OCI-LY3 (cell line): Measurements from ENCODE around the gene IGF2BP3.

Experiments
- H2AFZ ChIP-seq: fragments of 200-600, 300-600 bp; shearing (Covaris generic); 2 replicates; pipeline ENCODE4 v1.6.0; 2014; ENCODE audit warnings: antibody characterized with exemption, low read depth, low read length
- H3K27ac ChIP-seq: fragments of 200-600, 300-600 bp; sonication (generic); 2 replicates; pipeline ENCODE4 v1.5.1; 2014; ENCODE audit warnings: mild to moderate bottlenecking, low read length, moderate library complexity, mixed read lengths
- H3K27me3 ChIP-seq: fragments of 200-600, 300-600 bp; sonication (generic); 2 replicates; pipeline ENCODE4 v1.6.1; 2014; ENCODE audit warnings: low read depth, low read length, mixed read lengths
- H3K36me3 ChIP-seq: fragments of 200-600, 300-600 bp; sonication (generic); replicated peaks from 2 replicates; pipeline ENCODE3; 2014; ENCODE audit warnings: low read depth, low read length, mixed read lengths
- H3K4me1 ChIP-seq: fragments of 300-600, 200-600 bp; sonication (generic); 2 replicates; pipeline ENCODE4 v1.6.1; 2014; ENCODE audit warnings: low read length, mixed read lengths
- H3K4me2 ChIP-seq: fragments of 200-600, 300-600 bp; sonication (generic); 2 replicates; pipeline ENCODE4 v1.6.1; 2014; ENCODE audit warnings: low read length, mixed read lengths
- H3K4me3 ChIP-seq: fragments of 300-600, 200-600 bp; sonication (generic); 2 replicates; pipeline ENCODE4 v1.5.1; 2014; ENCODE audit warnings: antibody characterized with exemption, mild to moderate bottlenecking, low read length, moderate library complexity
- H3K79me2 ChIP-seq: fragments of 300-600, 200-600 bp; shearing (Covaris generic); 2 replicates; pipeline ENCODE4 v1.6.1; 2014; ENCODE audit warnings: mild to moderate bottlenecking, low read length, mixed read lengths
- H3K9ac ChIP-seq: fragments of 300-600, 200-600 bp; shearing (Covaris generic); 2 replicates; pipeline ENCODE4 v1.6.0; 2014; ENCODE audit warnings: mild to moderate bottlenecking, low read length, moderate library complexity
- H3K9me3 ChIP-seq: fragments of 200-600, 300-600 bp; shearing (Covaris generic); 2 replicates; pipeline ENCODE4 v1.6.1; 2014; ENCODE audit warnings: low read length, mixed read lengths; ENCODE audit not compliant: insufficient read depth
- H4K20me1 ChIP-seq: fragments of 200-600, 300-600 bp; sonication (generic); 2 replicates; pipeline ENCODE4 v1.6.1; 2016; ENCODE audit warnings: low read length, mixed read lengths; ENCODE audit not compliant: insufficient read depth
- EZH2phosphoT487 ChIP-seq: fragments of 200-600 bp; shearing (Covaris generic); IDR thresholded peaks from 2 replicates; pipeline ENCODE4 v1.6.1; 2018; ENCODE audit warnings: antibody characterized with exemption, mixed run types, low read depth
- TF ChIP-seq, protein P1 (sequence below): fragments of 200-600, 300-600 bp; sonication (generic); IDR thresholded peaks from 2 replicates; pipeline ENCODE4 v1.5.1; 2014; ENCODE audit warnings: antibody characterized with exemption, low read length, low read depth

IGF2BP3 gene

DNA sequence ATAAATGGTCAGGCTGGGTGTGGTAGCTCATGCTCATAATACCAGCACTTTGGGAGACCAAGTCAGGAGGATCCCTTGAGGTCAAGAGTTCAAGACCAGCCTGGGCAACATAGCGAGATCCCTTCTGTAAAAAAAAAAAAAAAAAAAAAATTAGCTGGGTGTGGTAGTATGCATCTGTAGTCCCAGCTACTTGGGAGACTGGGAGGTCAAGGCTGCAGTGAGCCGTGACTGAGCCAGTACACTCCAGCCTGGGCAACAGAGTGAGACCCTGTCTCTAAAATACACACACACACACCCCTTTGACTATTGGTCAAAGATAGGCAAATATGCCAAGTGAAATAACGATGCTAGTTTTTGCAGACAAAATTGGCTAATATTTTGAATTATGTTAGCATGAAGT, 80.6 kb downstream of the IGF2BP3 start:
- Histone ChIP-seq H3K4me1 (peaks cover 24% of the 10 kb centered on the region), H3K36me3 (peaks cover 12% of the 10 kb centered on the region), H3K27ac (no peak overlapping the region), H4K20me1 (peaks cover 3% of the 10 kb centered on the region; the same call in 1 of the 2 replicates), H3K27me3 (no peaks in the 10 kb centered on the region), H3K4me3 (no peak overlapping the region), H3K4me2 (no peak overlapping the region), H2AFZ (no peak overlapping the region), H3K9ac (no peak overlapping the region), H3K79me2 (peaks cover 38% of the 10 kb centered on the region), H3K9me3 (no peaks in the 10 kb centered on the region)
- TF ChIP-seq, protein P1, sequence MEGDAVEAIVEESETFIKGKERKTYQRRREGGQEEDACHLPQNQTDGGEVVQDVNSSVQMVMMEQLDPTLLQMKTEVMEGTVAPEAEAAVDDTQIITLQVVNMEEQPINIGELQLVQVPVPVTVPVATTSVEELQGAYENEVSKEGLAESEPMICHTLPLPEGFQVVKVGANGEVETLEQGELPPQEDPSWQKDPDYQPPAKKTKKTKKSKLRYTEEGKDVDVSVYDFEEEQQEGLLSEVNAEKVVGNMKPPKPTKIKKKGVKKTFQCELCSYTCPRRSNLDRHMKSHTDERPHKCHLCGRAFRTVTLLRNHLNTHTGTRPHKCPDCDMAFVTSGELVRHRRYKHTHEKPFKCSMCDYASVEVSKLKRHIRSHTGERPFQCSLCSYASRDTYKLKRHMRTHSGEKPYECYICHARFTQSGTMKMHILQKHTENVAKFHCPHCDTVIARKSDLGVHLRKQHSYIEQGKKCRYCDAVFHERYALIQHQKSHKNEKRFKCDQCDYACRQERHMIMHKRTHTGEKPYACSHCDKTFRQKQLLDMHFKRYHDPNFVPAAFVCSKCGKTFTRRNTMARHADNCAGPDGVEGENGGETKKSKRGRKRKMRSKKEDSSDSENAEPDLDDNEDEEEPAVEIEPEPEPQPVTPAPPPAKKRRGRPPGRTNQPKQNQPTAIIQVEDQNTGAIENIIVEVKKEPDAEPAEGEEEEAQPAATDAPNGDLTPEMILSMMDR = no peak
- no peak for TF ChIP-seq EZH2phosphoT487

- Histone ChIP-seq H3K27me3 (no peaks in the 10 kb centered on the region), H3K79me2 (peaks cover 50% of the 10 kb centered on the region), H4K20me1 (0 out of 2 replicates have a peak, but pooled peaks cover 3% of the 10 kb centered on the region), H3K9ac (no peak overlapping the region), H3K36me3 (peaks cover 4% of the 10 kb centered on the region), H3K9me3 (no peaks in the 10 kb centered on the region), H3K4me1 (peaks cover 25% of the 10 kb centered on the region), H2AFZ (no peak overlapping the region), H3K4me3 (no peak overlapping the region), H3K27ac (no peak overlapping the region), H3K4me2 (no peak overlapping the region)
- TF ChIP-seq, protein P1 = no peak
- TF ChIP-seq EZH2phosphoT487 = no peak
Observed at GRCh38 chr7:23387583-23387982, 82.7 kb downstream of the IGF2BP3 start.

DNA sequence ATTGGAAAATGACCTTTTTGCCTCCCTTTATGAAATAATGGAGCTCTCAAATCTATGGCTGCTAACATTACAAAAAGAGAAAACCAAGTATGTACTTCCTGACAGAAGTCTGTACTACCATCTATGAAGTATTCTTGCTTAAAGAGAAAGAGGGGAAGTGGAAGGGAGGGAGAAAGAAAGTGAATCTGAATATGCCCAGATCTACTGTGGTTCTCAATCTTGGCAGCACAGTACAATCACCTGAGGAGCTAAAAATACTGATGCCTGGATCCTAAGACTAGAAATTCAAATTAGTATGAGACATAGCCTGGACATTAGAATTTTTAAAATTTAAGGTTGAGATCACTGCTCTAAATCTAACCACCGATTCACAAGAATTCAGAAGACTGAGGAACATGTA, 85.2 kb downstream of the IGF2BP3 start:
- no peak for TF ChIP-seq EZH2phosphoT487
- Histone ChIP-seq H3K27me3 (no peaks in the 10 kb centered on the region), H4K20me1 (peaks cover 10% of the 10 kb centered on the region; the same call in 1 of the 2 replicates), H3K9me3 (no peaks in the 10 kb centered on the region), H3K4me2 (peak overlapping the region; percentile 36; the same call in 1 of the 2 replicates), H3K36me3 (peaks cover 7% of the 10 kb centered on the region), H2AFZ (no peak overlapping the region), H3K4me1 (peaks cover 19% of the 10 kb centered on the region), H3K9ac (no peak overlapping the region; the same call in 1 of the 2 replicates), H3K27ac (peak overlapping the region; percentile 49; the same call in 1 of the 2 replicates), H3K4me3 (no peak overlapping the region), H3K79me2 (peaks cover 62% of the 10 kb centered on the region)

DNA sequence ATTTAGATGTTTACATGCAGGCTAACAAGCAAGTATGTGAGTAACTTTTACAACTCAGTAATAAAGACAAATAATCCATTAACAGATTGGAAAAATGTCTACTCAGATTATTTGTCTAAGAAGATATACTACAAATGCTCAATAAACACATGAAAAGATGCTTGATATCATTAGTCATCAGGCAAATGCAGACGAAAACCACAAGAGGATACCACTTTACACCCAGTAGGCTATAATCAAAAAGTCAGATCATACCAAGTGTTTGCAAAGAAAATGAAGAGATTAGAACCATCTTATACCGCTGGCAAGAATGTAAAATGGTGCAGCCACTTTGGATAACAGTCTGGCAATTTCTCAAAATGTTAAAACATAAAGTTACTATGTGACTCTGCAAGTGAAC, 87.1 kb downstream of the IGF2BP3 start:
- Histone ChIP-seq H3K4me3 (no peak overlapping the region), H3K9ac (no peak overlapping the region), H3K79me2 (peaks cover 76% of the 10 kb centered on the region), H3K27ac (no peak overlapping the region), H2AFZ (no peak overlapping the region), H3K4me1 (peaks cover 19% of the 10 kb centered on the region), H4K20me1 (peaks cover 10% of the 10 kb centered on the region; the same call in 1 of the 2 replicates), H3K36me3 (peaks cover 16% of the 10 kb centered on the region), H3K4me2 (no peak overlapping the region), H3K27me3 (no peaks in the 10 kb centered on the region), H3K9me3 (no peaks in the 10 kb centered on the region)
- TF ChIP-seq, protein P1 = no peak
- TF ChIP-seq EZH2phosphoT487 = no peak
